Stomach smooth muscle (tissue), 2 donors: ENCODE data around the gene ERCC3.
"Not testable (repeated sequence)": the region's sequence is repeated elsewhere in the genome, so short reads cannot be mapped to it uniquely, and the experiment has no call there.

Source experiments
- H3K27ac ChIP-seq: one replicate; pipeline ENCODE4 v1.7.0; 2013; ENCODE audit warnings: mild to moderate bottlenecking, low read length, inconsistent platforms
- H3K27me3 ChIP-seq, 2 donors: one replicate each; pipeline ENCODE4 v1.7.0; 2013; ENCODE audit warnings: low read length in 2 of 2; ENCODE audit not compliant: insufficient read depth in 2 of 2, control insufficient read depth in 1 of 2
- H3K36me3 ChIP-seq, 2 donors: one replicate each; pipeline ENCODE4 v1.7.0; 2013; ENCODE audit warnings: low read length in 2 of 2; ENCODE audit not compliant: control insufficient read depth in 2 of 2, insufficient read depth in 2 of 2
- H3K4me1 ChIP-seq: one replicate; pipeline ENCODE4 v1.7.0; 2013; ENCODE audit warnings: low read length; ENCODE audit not compliant: control insufficient read depth, insufficient read depth
- H3K4me3 ChIP-seq, 2 donors: one replicate each; pipeline ENCODE4 v1.7.0; 2013; ENCODE audit warnings: low read length in 2 of 2
- H3K9ac ChIP-seq, 2 donors: one replicate each; pipeline ENCODE4 v1.7.0; 2013; ENCODE audit warnings: low read length in 2 of 2, mild to moderate bottlenecking in 1 of 2
- H3K9me3 ChIP-seq, 2 donors: one replicate each; pipeline ENCODE4 v1.7.0; 2013; ENCODE audit warnings: low read length in 2 of 2; ENCODE audit not compliant: control insufficient read depth in 2 of 2
- donor health status: healthy.
- donor health status: Pancreatic carcinoma.

The ERCC3 gene

DNA sequence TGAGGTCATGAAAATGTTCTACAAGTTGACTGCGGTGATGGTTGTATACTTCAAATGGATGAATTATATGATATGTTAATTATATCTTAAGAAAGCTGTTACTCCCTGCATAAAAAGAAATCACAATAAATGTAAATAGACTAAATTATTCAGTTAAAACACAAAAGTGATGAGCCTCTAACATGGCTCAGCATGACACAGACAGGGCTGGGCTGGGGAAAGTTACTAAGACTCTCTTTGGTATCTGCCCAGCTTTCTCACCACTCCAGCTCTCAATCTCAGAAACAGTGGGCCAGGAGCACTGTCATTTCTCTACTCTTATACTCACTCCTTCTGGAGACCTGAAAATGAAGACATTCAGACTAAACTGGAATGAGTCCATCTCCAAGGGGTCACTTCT lies 77.4 kb downstream of the ERCC3 start:
- Histone ChIP-seq H3K4me3 (no peak overlapping the region), H3K27ac (no peak overlapping the region), H3K9ac (no peak overlapping the region), H3K4me1 (peaks cover 13% of the 10 kb centered on the region), H3K9me3 (no peaks in the 10 kb centered on the region), H3K27me3 (peaks cover 13 to 22% of the 10 kb centered on the region in 2 donors), H3K36me3 (no peaks in the 10 kb centered on the region)

DNA sequence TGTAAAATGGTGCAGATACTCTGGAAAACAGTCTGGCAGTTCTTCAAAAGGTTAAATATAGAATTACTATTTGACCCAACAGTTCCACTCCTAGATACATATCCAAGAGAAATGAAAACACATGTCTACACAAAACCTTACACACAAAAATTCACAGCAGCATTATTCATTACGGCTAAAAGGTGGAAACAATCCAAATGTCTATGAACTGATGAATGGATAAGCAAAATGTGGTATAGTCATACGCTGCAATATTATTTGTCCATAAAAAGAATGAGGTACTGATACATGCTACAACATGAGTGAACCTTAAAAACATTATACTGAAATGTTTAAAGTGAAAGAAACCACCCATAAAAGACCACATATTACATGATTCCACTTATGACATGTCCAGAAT lies 77.8 kb downstream of the ERCC3 start:
- Histone ChIP-seq H3K9ac (no peak overlapping the region), H3K9me3 (no peaks in the 10 kb centered on the region), H3K36me3 (no peaks in the 10 kb centered on the region), H3K27ac (no peak overlapping the region), H3K4me3 (no peak overlapping the region), H3K27me3 (peaks cover 13 to 22% of the 10 kb centered on the region in 2 donors), H3K4me1 (peaks cover 13% of the 10 kb centered on the region)

DNA sequence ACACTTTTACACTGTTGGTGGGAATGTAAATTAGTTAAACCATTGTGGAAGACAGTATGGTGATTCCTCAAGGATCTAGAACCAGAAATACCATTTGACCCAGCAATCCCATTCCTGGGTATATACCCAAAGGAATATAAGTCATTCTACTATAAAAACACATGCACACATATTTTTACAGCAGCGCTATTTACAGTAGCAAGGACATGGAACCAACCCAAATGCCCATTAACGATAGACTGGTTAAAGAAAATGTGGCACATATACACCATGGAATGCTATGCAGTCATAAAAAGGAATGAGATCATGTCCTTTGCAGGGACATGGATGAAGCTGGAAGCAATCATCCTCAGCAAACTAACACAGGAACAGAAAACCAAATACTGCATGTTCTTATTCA lies 79.7 kb downstream of the ERCC3 start:
- H3K9ac ChIP-seq, H3K4me1 ChIP-seq, H3K4me3 ChIP-seq, H3K36me3 ChIP-seq, H3K9me3 ChIP-seq, H3K27ac ChIP-seq: not testable (repeated sequence)
- H3K27me3 ChIP-seq = peaks cover 6 to 12% of the 10 kb centered on the region in 2 donors

DNA sequence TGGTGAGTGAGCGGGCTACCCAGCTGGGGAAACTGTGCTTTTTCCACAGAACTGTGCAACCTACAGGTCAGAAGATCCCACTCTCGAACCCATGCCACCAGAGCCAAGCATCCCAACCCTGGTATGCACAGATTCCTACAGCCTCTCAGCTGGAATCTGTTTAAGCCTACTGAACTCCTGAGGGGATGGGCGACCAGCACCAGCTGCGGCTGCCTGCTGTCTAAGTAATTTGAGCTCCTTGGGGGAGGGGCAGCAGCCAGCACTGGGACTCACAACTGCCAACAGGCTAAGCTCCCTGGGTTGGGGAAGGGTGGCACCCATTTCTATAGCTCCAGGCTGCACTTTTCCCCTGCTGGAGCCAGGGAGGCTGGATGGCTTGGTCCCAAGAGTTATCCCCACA lies 85.6 kb downstream of the ERCC3 start:
- H3K4me1 ChIP-seq = peaks cover 2% of the 10 kb centered on the region
- no peak overlapping the region for H3K9ac ChIP-seq
- H3K27ac ChIP-seq = no peak overlapping the region
- H3K27me3 ChIP-seq = no peaks in the 10 kb centered on the region
- no peaks in the 10 kb centered on the region for H3K9me3 ChIP-seq
- no peak overlapping the region for H3K4me3 ChIP-seq
- H3K36me3 ChIP-seq = no peaks in the 10 kb centered on the region
